HG02571 (cell line): ENCODE results near the gene CRISPLD2.

Experiments used
- ATAC-seq: cut with Tn5 transposase; IDR thresholded peaks from one replicate; pipeline ENCODE4 v1.9.1; 2021; ENCODE audit warnings: mild to moderate bottlenecking, moderate library complexity; ENCODE audit not compliant: unreplicated experiment

CRISPLD2 gene, protein sequence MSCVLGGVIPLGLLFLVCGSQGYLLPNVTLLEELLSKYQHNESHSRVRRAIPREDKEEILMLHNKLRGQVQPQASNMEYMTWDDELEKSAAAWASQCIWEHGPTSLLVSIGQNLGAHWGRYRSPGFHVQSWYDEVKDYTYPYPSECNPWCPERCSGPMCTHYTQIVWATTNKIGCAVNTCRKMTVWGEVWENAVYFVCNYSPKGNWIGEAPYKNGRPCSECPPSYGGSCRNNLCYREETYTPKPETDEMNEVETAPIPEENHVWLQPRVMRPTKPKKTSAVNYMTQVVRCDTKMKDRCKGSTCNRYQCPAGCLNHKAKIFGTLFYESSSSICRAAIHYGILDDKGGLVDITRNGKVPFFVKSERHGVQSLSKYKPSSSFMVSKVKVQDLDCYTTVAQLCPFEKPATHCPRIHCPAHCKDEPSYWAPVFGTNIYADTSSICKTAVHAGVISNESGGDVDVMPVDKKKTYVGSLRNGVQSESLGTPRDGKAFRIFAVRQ

DNA sequence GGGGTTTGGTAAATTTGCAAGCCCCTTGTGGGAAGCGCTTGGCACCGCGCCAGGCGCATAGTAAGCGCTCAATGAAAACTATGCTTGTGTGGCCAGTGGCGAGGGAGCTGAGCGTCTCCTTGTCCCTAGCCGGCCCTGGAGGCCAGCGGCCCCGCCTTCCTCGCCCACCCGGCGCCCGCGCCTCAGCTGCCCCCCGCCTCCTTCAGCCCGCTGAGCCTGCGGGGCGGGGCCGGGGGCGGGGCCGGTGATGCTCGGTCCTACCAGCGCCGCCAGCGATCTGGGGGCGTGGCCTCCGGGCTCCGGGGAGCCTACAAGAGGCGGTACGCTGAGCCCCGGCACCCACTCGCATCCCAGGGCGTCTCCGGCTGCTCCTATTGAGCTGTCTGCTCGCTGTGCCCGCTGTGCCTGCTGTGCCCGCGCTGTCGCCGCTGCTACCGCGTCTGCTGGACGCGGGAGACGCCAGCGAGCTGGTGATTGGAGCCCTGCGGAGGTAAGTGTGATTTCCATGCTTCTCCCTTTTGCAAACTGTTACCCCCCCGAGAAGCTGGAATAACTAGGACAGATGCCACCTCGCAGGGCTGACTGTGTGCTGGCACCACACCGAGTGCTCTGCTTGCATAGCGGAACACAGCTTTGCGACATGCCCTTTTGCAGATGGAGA lies at the start of gene CRISPLD2:
Gene CRISPLD2, plus strand, starts transcription at position 342 of the 661 bp plus-strand sequence. CDS start 18,511 bp downstream, outside the sequence.
- ATAC-seq: no peak

DNA sequence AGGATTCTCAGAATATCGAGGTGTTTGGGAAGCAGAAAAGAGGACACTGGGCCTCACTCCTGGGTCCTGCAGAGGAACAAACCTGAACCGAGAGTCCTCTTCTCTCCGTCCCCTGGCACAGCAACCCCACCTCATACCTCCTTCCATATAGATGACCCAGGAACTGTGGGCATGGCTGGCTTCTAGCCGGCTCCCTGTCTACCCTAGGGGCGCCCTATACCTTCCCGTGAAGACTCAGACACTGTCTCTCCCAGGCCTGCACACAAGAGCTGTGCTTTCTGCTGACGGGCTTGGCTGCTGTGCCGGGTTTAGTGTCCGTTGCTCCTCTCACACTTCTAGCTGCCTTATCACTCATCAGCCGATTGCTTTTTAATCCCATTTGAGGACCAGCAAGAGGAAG lies 46.5 kb upstream of the CRISPLD2 start:
- no peak for ATAC-seq

DNA sequence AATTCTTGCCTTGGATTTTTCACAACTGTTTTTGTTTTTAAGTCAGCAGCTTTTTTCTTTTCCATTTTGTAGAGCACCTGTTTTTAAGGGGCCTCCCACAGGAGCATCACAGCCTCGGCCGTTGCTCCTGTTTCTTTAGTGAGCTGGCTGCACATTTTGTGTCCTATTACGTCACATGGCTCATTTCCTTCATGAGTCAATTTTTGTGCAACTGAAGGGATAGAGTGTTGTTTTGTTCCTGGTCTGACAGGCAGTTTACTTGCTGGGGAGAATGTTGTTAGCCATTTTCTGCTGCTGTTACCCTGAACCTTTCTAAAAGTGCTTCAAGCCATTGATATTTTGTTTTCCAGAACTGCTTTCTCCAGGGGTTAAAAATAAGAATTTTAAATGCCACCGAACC lies 45.0 kb upstream of the CRISPLD2 start:
- ATAC-seq: no peak

DNA sequence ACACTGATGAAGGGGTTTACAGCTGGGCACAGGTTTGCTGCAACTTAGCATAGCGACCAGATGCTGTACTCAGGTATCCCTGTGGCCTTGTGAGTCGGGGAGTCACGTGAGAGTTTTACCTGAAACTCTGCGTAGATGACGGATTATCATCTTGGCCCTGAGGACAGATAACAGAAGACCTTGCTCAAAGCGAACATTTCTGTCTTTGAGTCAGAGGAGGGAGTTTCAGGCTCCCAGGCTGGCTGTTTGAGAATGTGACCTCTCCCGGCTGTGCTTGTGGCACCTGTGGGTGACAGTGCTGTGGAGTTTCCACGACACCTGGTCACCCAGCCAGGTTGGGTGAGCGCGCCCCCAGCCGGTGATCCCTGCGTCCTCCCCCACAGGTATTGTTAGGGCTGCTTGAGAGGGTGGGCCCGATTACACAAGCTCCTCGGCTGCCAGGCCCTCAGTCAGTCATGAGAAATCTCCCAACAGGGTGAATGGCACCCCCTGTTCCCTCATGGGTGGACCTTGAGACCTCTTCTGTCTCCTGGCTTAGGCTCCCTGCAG lies 44.4 kb upstream of the CRISPLD2 start:
- no peak for ATAC-seq

DNA sequence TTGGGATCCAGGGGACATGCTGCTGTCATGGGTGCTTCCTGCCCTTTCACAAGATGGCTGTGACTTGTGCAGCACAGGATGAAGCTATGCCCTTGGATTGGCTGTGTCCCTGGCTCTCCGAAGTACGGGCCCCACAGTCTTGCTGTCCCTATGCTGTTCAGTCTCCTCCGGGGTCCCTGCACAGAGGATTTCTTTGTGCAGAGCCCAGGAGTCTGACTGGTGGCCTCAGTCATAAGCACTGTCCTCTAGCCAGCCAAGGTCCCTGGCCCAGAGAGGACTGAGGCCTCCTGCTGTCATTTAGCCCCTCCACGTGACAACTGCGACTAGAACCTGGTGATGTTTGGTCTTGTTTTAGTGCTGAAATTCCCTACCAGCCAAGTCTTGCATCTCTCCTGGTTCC lies 42.4 kb upstream of the CRISPLD2 start:
- no peak for ATAC-seq

DNA sequence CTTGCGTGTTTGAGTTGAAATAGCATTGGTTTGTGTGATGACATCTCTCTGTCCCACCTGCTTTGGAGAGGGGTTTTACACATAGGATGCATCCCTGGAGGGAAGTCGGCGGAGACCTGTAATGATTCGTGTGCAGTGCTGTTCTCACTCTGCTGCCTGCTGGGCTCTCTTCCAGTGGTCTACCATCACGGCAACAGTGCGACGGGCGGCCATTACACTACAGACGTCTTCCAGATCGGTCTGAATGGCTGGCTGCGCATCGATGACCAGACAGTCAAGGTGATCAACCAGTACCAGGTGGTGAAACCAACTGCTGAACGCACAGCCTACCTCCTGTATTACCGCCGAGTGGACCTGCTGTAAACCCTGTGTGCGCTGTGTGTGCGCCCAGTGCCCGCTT lies 41.1 kb upstream of the CRISPLD2 start:
- no peak for ATAC-seq

DNA sequence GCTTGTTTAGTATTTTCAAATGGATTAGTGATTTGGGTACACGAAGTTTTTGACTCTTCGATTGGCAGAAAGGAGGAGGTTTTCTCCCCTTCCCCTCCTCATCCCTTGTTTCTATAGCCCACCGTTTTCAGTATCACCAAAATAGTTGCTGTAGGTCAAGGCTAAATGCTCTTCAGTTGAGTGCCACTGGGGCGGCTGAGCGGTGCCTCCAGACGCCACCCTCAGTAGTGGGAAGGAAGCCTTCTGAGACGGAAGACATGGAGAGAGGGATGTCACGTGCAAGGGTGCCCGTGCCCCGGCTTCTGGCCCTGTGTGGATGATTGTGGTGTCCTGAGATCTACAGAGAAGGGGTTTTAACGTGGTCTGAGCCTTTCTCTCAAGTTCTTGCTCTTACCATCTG lies 39.7 kb upstream of the CRISPLD2 start:
- no peak for ATAC-seq

DNA sequence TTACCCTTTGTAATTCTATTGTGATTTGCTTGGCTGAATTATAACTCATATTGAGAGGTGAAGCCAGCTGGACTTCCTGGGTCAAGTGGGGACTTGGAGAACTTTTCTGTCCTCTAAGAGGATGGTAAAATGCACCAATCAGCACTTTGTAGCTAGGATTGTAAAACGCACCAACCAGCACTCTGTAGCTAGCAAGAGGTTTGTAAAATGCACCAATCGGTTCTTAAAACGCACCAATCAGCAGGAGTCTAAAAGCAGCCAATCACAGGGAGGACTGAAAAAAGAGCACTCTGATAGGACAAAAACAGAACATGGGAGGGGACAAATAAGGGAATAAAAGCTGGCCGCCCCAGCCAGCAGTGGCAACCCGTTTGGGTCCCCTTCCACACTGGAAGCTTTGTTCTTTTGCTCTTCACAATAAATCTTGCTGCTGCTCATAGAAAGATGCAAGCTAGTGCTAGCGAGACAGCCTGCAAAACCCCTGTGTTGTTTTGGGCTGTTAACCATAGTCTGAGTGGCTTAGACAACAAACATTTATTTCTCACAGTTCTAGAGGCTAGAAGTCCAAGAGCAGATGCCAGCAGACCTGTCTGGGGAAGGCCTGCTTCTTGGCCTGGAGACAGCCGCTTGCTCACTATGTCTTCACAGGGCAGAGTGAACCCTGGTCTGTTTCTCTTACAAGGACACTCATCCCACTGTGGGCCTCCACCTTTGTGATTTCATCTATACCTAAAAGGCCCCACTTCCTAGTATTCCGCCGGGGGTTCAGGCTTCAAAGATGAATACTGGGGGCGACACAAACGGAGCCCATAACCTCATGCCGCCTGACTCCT lies 39.0 kb upstream of the CRISPLD2 start:
- ATAC-seq: no peak

DNA sequence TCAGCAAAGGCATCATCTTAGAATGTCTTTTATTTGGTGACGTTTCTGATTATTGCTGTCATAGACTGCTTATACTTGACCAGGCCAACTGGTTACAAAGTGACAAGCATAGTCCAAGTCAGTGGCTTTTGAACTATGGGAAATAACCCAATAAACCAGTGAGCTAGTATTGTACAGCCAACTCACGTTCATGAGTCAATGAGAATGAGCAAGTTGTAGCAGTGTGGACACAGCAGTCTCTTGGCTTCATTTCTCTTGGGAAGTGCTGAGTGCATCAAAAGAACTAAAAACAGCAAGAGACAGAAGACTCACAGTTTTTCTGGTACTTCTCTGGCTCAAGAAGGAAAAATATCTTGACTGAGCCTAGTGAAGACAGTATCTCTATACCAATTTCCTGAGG lies 36.9 kb upstream of the CRISPLD2 start:
- no peak for ATAC-seq

DNA sequence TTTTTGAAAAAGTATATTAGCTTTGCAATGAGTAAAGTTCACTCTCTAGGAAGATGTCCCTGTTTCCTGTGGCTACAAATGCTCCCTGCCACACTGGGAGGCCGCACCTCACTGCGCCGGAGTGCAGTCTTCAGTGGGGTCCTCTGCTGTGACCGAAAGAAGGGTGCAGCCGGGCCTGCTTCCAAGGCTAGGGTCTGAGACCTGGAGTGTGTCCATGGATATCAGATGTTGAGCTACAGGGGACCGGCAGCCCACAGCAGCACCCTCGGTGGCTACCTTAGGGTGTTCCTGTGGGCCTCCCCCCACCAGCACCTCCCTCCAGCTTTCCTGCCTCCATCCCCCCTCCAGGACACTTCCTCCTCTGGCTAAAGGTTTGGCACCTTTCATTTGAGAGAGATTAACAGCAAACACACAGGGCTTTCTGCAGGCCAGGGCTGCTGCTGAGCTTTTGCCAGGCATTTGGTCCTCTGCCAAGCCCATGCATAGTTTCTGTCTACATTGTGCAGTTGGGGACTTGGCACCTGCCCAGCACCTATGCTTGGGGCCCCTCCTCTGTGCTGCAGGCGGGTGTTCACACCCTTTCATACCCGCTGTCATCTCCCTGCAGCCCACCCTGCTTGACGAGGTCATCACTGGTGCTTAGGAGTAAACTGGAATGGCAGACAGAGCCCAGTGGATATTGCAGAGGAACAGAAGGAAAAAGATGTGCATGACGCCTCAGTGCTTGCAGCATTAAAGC lies 33.8 kb upstream of the CRISPLD2 start:
- ATAC-seq: no peak

DNA sequence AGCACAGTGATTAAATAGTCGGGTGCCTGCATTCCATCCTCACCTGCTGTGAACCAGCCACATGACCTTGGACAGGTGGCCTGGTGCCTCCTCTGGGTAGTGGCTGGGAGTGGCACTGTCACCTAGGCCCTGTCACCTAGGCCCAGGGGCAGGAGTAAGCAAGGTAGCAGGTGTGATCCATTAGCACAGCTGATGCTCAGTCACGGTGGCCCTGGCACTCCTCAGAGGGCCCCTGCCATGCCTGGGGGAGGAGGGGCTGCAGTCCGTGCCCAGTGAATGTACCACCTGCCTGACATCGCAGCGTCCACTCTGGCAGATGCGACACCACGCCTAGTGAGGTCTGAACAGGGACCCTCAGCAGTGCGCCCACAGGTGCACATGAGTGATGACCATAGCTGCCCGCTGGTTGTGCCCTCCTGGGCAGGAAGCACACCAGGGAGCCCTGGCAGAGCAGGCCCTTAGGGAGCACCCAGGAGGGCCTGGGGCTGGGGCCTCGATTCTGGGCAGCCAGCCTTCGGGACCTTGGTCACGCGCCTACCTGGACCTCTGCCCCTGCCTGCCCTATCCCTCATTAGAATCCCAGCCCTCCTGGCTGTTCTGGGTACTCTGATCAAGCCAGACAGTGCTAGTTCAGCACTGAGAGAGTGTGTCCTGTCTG lies 33.1 kb upstream of the CRISPLD2 start:
- no peak for ATAC-seq

DNA sequence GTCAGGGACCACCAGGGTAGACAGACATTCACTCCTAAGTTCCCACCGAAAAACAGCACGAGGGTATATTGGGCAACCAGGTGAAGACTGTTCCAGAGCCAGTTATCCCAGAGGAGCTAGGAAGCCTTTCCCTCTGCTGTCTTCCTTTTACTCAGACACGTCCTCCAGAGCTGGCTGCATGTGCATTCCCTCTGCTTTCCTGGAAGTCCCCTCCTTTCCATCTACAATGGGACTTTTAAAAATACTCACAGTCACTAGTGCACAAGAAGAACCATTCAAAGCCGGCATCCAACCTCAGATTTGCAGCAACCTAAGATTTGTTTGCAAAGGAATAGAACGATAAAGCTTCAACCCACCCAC lies 32.5 kb upstream of the CRISPLD2 start:
- ATAC-seq: no peak

DNA sequence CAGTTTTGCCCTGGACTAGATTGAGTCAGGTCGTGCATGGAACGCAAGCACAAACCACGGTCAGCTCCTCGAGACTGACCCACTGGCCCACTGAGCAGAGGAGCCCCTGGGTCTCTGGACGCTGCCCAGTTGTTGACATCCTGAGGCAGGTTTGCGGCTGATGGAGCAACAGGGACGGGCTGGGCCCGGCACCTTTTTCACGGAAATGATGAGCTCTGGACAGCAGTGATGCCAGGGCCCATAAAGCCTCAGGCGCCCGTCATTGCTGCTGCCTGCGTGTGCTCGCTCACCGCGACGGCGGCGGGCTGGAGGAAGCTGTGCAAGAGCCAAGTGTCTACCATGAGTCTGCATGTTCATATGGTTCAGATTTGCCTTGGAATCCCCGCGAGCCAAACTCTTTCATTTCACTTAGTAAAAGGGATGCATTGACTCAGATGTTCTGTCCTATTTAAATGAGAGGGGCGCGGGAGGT lies 30.8 kb upstream of the CRISPLD2 start:
- ATAC-seq: no peak

DNA sequence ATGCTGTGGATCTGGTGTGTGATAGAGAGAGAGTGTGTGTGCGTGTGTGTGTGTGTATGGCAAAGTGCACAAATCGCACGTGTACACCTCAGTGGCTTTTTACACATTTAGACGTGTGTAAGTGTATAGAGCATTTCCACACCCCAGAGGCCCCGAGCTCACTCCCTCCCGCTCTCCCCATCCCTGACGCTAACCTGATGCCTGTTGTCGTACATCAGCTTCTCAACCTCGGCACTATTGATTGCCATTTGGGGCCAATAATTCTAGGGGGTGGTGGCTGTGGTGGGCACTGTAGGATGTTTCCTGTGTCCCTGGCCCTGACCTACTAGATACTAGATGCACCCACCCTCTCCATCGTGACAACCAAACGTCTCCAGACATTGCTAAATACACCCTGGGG lies 30.4 kb upstream of the CRISPLD2 start:
- ATAC-seq: no peak

DNA sequence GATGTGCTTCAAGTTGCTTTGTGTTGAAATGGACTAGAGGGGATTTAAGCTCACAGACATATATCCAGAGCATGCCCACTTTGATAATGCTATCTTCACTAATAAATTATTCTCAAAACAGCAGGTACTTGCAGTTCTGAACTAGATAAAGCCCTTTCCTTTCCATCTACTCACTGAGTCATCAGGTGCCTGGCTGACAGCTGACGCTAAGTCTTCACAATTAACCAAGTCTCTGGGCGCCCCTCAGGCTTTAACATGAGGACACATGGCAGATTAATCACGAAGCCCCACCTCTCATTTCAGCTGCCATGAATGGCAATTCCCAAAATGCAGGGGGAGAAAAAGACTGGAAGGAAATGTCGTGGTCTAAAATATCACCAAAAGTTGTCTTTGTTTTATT lies 29.5 kb upstream of the CRISPLD2 start:
- ATAC-seq: no peak

DNA sequence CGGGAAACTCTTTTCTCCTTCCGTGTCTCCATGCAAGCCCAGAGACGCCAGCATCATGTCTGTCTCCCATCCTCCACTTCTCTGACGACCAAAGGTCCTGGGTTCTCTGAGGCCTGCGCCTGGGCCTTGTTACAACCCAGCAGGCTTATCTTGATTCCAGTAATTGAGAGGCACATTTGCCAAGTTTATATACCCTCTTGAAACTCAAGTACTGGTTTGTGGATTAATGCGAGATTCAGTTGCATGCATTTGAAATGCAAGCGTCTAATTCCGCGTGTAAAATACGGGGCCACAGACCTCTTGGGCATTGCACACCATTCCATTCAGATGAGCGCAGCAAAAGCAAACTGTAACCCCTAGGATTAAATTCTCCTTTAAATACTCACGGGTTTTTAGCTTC lies 28.7 kb upstream of the CRISPLD2 start:
- no peak for ATAC-seq

DNA sequence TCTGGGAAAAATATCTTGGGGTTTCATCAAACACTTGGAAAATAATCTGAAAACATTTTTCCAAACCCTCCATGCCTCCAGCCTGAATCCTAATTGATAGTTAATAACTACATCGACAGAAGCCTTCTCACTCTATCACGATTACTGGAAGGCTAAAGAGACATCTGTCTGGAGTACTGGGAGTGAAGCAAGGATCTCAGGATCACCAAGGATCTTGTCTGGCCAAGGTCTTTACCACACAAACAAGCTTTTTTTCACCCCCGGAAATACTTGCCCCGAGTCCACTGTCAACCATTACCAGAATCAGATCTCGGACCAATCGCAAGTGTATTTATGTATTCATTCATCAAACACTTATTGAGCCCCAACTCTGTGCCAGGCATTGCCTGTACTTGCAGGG lies 28.3 kb upstream of the CRISPLD2 start:
- no peak for ATAC-seq

DNA sequence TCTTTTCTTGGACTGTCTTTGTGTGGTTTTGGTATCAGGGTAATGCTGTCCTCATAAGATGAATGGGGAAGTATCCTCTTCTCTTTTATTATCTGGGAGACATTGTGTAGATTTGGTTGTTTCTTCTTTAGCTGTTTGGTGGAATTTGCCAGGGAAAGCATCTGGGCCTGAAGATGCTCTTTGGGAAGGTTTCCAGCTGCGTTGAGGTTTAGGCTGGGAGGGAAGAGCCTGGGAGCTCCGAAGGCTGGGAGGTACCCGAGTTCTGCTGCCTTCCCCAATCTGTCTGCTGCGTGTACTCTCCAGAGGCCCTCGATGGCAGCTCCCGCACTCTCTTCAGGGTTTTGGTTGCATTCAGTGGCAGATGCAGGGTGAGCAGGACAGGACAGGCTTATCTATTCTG lies 25.6 kb upstream of the CRISPLD2 start:
- no peak for ATAC-seq

DNA sequence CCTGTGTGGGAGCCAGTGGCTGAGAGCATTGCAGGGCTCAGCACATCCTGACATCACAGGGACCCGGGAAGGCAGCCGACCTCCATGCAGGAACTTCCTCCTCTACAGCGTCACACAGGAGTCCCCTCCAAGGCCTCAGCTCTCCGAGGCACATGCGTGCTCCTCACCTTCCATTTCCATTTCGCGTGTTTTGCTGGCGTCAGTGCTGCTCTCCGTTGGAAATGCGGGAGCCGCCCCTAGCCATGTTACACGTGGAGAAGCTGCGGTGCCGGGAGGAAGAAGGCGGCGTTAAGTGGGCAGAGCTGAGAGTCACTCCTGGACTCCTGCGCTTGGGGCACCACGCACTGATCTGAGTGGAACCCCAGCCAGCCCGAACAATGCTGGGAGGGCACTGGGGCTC lies 25.2 kb upstream of the CRISPLD2 start:
- no peak for ATAC-seq
